Parathyroid adenoma (tissue), 2 donors: Measurements from ENCODE around the gene CYP3A4.

Experiments used
- H2AFZ ChIP-seq: fragments of 300-600 bp; sonication (generic); one replicate; pipeline ENCODE4 v1.7.0; 2017; ENCODE audit warnings: antibody characterized with exemption, mild to moderate bottlenecking
- H3K27ac ChIP-seq: fragments of 300-600 bp; sonication (generic); one replicate; pipeline ENCODE4 v1.7.0; 2017
- H3K27me3 ChIP-seq: fragments of 300-600 bp; sonication (generic); one replicate; pipeline ENCODE4 v1.7.0; 2017; ENCODE audit warnings: low read length; ENCODE audit not compliant: control insufficient read depth, insufficient read depth
- H3K36me3 ChIP-seq: fragments of 300-600 bp; sonication (generic); one replicate; pipeline ENCODE4 v1.7.0; 2017; ENCODE audit warnings: low read length; ENCODE audit not compliant: control insufficient read depth, insufficient read depth
- H3K4me1 ChIP-seq: fragments of 300-600 bp; sonication (generic); one replicate; pipeline ENCODE4 v1.7.0; 2017; ENCODE audit warnings: control low read depth
- H3K4me2 ChIP-seq: fragments of 300-600 bp; sonication (generic); one replicate; pipeline ENCODE4 v1.7.0; 2017; ENCODE audit warnings: low read length
- H3K4me3 ChIP-seq: fragments of 300-600 bp; sonication (generic); one replicate; pipeline ENCODE4 v1.7.0; 2017; ENCODE audit warnings: low read depth, low read length
- H3K79me2 ChIP-seq: fragments of 300-600 bp; sonication (generic); one replicate; pipeline ENCODE4 v1.7.0; 2017; ENCODE audit warnings: control low read depth
- H3K9ac ChIP-seq: fragments of 300-600 bp; sonication (generic); one replicate; pipeline ENCODE4 v1.7.0; 2017; ENCODE audit warnings: mild to moderate bottlenecking
- H3K9me3 ChIP-seq: fragments of 300-600 bp; sonication (generic); one replicate; pipeline ENCODE4 v1.7.0; 2017; ENCODE audit warnings: low read length; ENCODE audit not compliant: control insufficient read depth
- TF ChIP-seq, protein P1 (sequence below): fragments of 300-600 bp; sonication (generic); IDR thresholded peaks from one replicate; pipeline ENCODE4 v1.7.0; 2017; ENCODE audit warnings: antibody characterized with exemption, mild to moderate bottlenecking
- donor health status: primary hyperparathyroidism.

Gene CYP3A4

GRCh38 chr7:99768471-99768870 lies 15.5 kb downstream of the CYP3A4 start:
- Histone ChIP-seq H2AFZ (no peak overlapping the region), H3K79me2 (no peaks in the 10 kb centered on the region), H3K4me2 (no peak overlapping the region), H3K27ac (no peak overlapping the region), H3K9me3 (no peaks in the 10 kb centered on the region), H3K4me3 (no peak overlapping the region), H3K36me3 (no peaks in the 10 kb centered on the region), H3K9ac (no peak overlapping the region), H3K27me3 (no peaks in the 10 kb centered on the region), H3K4me1 (no peaks in the 10 kb centered on the region)
- TF ChIP-seq, protein P1, sequence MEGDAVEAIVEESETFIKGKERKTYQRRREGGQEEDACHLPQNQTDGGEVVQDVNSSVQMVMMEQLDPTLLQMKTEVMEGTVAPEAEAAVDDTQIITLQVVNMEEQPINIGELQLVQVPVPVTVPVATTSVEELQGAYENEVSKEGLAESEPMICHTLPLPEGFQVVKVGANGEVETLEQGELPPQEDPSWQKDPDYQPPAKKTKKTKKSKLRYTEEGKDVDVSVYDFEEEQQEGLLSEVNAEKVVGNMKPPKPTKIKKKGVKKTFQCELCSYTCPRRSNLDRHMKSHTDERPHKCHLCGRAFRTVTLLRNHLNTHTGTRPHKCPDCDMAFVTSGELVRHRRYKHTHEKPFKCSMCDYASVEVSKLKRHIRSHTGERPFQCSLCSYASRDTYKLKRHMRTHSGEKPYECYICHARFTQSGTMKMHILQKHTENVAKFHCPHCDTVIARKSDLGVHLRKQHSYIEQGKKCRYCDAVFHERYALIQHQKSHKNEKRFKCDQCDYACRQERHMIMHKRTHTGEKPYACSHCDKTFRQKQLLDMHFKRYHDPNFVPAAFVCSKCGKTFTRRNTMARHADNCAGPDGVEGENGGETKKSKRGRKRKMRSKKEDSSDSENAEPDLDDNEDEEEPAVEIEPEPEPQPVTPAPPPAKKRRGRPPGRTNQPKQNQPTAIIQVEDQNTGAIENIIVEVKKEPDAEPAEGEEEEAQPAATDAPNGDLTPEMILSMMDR = no peak

GRCh38 chr7:99767662-99768061 lies 16.3 kb downstream of the CYP3A4 start:
- Histone ChIP-seq H3K9ac (no peak overlapping the region), H3K9me3 (no peaks in the 10 kb centered on the region), H3K79me2 (no peaks in the 10 kb centered on the region), H3K4me3 (no peak overlapping the region), H2AFZ (no peak overlapping the region), H3K27me3 (no peaks in the 10 kb centered on the region), H3K36me3 (no peaks in the 10 kb centered on the region), H3K27ac (no peak overlapping the region), H3K4me1 (no peaks in the 10 kb centered on the region), H3K4me2 (no peak overlapping the region)
- TF ChIP-seq, protein P1 = no peak

GRCh38 chr7:99766484-99767099 lies 17.4 kb downstream of the CYP3A4 start:
- Histone ChIP-seq H3K4me1 (no peaks in the 10 kb centered on the region), H2AFZ (no peak overlapping the region), H3K36me3 (no peaks in the 10 kb centered on the region), H3K9me3 (no peaks in the 10 kb centered on the region), H3K9ac (no peak overlapping the region), H3K79me2 (no peaks in the 10 kb centered on the region), H3K4me3 (no peak overlapping the region), H3K4me2 (no peak overlapping the region), H3K27me3 (no peaks in the 10 kb centered on the region), H3K27ac (no peak overlapping the region)
- TF ChIP-seq, protein P1 = no peak

DNA sequence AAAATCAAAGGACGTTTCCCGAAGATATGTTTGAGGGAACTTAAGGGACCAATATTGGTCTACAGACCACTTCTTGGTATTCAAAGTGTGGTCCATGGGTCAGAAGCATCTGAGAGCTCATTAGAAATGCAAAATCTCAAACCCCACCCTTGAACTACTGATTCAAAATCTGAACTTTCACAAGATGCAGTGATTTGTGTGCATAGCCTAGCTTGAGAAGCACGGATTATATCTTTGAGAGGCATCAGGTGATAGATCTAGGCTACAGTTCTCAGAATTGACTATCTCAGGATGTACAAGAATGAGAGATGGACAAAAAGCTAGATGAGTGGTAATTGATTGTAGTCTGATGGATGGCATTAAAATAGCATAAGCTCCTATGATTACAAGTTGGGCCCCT lies 19.5 kb downstream of the CYP3A4 start:
- Histone ChIP-seq H3K4me2 (no peak overlapping the region), H3K9me3 (no peaks in the 10 kb centered on the region), H3K79me2 (no peaks in the 10 kb centered on the region), H3K27ac (no peak overlapping the region), H3K4me3 (no peak overlapping the region), H3K27me3 (no peaks in the 10 kb centered on the region), H3K9ac (no peak overlapping the region), H3K36me3 (no peaks in the 10 kb centered on the region), H3K4me1 (no peaks in the 10 kb centered on the region), H2AFZ (no peak overlapping the region)
- TF ChIP-seq, protein P1 = no peak

DNA sequence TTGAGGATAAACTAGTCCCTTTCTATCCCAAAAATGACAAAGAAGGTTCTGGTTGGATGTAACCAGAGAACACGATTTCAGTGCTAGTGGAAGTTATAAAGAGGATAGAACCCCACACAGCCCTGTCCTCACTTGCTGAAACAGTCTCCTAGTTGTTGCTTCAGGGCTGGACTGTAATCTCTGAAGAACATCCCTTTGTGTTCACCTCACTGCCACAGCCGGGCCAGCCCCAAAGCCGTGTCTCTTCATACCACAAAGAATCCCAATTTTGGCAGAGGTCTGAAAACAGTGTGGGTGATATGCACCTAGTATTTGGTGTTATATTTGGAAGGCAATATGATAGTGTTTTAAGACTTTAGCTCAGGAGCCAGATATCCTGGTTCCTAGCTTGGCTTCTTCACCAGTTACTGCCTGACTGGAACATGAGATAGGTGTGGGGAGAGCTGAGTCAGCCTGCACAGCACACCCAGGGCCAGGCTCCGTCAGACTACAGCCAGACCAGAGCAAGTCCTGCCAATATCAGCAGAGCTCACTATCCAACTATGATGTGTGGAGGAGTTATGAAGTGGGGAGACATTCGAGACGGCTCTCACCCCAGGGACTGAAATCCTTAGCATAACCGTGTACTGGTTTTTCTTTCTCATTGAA lies 21.2 kb downstream of the CYP3A4 start:
- Histone ChIP-seq H3K4me1 (no peaks in the 10 kb centered on the region), H3K9me3 (no peaks in the 10 kb centered on the region), H3K36me3 (no peaks in the 10 kb centered on the region), H3K4me2 (no peak overlapping the region), H3K9ac (no peak overlapping the region), H3K27ac (no peak overlapping the region), H3K27me3 (no peaks in the 10 kb centered on the region), H3K4me3 (no peak overlapping the region), H3K79me2 (no peaks in the 10 kb centered on the region), H2AFZ (no peak overlapping the region)
- TF ChIP-seq, protein P1 = no peak
